GM18867 (cell line): ENCODE results near the gene CXXC5.

ENCODE experiments used
- ATAC-seq: cut with Tn5 transposase; IDR thresholded peaks from one replicate; pipeline ENCODE4 v1.9.1; 2021; ENCODE audit warnings: mild to moderate bottlenecking, moderate library complexity; ENCODE audit not compliant: unreplicated experiment

The CXXC5 gene

DNA sequence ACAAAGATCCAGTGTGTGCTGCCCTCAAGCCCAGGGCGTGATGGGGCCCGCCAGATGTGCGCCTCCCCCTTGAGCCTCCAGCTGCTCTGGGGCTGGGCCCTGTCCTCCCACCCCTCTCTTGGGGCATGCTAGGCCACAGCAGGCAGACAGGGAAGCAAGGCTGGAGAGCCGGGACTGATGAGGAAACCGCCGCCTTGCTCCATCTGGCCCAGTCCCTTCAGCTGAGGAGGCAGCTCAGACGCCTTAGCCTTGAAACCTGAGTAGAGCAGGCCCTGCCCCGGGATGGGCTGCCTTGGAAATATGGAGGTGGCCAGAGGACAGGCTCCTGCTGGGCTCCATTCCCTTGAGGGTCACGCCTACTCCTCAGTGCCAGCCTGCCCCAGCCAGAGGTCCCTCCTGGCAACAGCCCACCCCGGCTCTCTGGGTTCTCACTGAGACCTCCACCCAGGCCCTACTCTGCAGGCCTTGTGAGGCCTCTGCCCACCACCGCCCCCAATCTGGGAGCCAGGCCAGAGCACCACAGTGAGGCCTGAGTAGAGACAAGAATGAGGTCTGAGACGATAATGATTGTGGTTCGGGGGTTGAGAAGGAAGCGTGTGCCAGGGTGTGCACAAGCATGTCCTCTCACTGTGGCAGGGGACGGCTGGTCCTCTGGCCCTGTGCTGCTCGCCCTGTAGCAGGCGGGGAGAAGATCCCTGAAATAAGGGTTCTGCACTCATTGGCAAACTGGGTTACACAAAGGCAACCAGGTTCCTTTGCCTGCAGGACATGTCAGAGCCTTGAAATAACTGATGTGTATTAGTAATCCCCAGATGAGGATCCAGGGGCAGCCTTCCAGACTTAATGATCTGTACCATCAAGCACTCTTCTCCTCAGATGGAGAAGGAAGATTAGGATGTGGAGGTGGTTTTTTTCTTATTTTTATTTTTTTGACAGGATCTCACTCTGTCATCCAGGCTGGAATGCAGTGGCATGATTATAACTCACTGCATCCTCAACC, 30.9 kb downstream of the CXXC5 start:
- no peak for ATAC-seq

DNA sequence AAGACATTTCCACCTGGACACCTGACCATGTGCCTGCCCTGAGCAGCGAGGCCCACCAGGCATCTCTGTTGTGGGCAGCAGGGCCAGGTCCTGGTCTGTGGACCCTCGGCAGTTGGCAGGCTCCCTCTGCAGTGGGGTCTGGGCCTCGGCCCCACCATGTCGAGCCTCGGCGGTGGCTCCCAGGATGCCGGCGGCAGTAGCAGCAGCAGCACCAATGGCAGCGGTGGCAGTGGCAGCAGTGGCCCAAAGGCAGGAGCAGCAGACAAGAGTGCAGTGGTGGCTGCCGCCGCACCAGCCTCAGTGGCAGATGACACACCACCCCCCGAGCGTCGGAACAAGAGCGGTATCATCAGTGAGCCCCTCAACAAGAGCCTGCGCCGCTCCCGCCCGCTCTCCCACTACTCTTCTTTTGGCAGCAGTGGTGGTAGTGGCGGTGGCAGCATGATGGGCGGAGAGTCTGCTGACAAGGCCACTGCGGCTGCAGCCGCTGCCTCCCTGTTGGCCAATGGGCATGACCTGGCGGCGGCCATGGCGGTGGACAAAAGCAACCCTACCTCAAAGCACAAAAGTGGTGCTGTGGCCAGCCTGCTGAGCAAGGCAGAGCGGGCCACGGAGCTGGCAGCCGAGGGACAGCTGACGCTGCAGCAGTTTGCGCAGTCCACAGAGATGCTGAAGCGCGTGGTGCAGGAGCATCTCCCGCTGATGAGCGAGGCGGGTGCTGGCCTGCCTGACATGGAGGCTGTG, 32.4 kb downstream of the CXXC5 start:
- ATAC-seq, result no peak

DNA sequence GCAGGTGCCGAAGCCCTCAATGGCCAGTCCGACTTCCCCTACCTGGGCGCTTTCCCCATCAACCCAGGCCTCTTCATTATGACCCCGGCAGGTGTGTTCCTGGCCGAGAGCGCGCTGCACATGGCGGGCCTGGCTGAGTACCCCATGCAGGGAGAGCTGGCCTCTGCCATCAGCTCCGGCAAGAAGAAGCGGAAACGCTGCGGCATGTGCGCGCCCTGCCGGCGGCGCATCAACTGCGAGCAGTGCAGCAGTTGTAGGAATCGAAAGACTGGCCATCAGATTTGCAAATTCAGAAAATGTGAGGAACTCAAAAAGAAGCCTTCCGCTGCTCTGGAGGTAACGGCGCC, 32.9 kb downstream of the CXXC5 start:
- no peak for ATAC-seq

DNA sequence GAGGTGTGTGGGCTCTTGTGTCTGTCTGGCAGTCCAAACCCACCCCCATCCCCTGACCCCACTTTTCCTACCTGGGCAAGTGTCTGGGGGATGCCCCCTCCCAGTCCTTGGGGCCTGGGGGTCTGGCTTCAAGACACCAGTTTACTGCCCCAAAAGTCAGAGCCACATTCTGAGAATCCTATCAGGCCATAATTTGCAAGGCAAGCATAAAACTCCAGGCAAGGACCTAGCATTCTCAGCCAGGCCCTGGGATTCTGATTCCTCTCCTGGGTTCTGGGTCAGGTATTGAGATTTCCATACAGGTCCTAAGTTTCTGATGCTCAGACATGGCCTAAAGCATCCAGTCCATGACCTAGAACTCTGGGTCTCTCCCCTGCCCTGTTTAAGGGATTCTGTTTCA, 33.3 kb downstream of the CXXC5 start:
- ATAC-seq, result no peak

DNA sequence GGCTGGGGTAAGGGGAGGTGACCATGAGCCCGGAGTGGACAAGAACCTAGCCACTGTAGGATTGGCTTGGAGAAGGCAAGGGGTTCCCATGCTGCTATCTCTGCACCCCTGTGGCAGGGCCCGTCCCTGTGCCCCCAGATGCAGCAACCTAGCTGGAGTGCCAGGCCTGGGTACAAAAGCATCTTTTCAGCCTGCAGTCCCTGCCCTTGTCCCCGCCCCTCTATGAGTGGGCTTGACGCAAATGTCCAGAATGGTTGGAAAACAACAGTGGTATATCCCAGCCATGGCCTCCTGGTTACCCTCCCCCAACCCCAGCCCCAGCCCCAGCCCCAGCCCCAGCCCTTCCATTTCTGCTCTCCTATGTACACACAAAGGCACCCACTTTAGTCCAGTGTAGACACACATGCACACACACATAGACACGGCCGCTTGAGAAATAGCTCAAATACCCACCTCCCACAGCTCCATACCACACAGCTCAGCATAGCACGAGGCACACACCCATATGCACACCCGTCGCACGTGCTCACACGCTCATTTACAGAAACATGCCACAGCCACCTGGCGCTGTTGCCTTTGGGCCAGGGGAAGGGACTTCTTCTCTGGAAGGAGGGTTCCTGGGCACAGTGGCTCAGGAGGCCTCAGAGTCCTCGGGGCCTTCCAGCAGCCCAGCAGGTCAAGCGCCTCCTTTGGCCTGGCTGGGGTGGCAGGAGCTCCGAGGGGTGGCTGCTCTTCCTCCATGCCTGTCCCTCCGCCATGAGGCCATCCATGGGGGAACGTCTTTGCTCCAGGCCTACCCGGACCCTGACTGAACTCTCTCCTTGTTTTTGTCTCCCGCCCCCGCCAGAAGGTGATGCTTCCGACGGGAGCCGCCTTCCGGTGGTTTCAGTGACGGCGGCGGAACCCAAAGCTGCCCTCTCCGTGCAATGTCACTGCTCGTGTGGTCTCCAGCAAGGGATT, 34.1 kb downstream of the CXXC5 start:
- no peak for ATAC-seq

DNA sequence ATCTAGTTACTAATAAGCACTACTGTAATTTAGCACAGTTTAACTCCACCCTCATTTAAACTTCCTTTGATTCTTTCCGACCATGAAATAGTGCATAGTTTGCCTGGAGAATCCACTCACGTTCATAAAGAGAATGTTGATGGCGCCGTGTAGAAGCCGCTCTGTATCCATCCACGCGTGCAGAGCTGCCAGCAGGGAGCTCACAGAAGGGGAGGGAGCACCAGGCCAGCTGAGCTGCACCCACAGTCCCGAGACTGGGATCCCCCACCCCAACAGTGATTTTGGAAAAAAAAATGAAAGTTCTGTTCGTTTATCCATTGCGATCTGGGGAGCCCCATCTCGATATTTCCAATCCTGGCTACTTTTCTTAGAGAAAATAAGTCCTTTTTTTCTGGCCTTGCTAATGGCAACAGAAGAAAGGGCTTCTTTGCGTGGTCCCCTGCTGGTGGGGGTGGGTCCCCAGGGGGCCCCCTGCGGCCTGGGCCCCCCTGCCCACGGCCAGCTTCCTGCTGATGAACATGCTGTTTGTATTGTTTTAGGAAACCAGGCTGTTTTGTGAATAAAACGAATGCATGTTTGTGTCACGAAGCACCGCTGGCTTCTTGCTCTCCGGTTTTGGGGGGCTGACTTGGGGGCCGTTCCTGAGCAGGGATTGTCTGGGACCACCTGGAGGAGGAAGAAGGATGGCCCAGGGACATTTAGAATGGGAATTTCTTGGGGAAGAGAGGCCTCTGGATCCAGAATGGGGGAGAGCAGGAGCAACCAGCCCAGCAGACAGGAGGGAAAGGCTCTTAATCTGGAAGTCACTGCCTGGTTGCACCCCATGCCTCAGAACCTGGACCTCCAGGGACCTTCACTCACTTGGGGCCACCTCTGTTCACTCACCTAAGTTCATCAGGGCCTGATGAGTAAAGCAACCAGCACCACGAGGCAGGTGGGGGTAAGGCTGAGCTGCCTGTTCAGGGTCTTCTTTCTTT, 35.4 kb downstream of the CXXC5 start:
- ATAC-seq, result no peak

DNA sequence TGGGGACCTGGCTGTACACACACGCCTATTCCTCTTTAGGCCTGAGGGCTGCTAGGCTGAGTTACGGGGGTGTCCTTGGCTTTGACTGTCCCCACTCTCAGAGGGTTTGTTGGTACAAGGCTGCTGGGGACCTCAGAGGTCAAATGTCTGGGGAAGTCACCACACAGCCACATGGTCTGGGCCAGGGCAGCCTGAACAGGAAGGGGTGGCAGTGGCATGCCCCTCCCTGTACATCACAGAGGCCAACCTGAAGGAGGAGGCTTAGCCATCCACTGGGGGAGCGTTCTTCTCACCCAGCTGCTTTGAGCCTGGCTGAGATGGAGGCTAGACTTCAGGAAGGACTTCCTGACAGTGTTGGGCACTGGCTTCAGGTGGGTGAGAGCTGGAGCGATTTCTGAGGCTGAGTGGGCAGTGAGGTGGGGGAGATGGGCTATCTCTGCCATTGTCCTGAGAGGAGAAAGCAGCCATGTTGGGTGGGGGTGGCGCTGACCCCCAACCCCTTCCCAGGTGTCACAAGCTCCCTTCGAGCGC, 36.3 kb downstream of the CXXC5 start:
- no peak for ATAC-seq

DNA sequence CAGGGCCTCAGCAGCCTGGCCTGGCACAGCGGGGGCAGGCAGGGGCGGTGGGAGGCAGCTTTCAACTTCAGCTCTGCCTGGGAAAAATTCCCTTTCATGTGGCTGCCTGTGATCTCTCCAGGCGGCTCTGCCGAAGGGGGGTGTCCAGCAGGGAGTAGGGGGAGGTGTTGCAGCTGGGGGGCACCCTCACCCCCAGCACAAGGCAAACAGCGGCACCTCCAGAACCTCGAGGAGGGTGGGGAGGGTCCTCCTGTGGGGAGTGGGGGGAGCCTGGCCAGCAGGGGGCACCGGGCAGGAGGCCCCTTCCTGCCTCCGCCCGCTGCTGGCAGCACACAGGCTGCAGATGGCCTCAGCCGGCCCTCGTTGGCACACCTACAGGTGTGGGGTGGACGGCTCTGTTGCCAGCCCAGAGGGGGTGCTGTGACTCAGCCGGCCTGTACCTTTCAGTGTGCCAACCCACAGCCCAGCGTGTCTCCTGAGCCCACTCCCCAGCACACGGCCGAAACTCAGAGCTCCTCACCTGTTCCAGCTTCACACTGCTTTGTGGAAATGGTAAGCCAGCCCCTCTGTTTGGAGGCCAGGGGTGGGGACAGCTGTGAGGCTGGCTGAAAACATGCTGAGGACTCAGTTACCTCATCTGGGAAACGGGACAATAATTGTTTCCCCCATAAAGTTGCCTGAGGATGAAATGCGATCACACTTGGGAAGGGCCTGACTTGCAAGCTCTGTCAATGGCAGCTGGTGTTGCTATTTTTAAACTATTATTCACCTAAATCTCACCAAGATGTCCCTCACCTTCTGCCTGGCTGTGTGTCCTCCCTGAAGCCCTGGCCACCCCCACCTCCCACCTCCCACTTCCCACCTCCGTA, 37.0 kb downstream of the CXXC5 start:
- no peak for ATAC-seq

DNA sequence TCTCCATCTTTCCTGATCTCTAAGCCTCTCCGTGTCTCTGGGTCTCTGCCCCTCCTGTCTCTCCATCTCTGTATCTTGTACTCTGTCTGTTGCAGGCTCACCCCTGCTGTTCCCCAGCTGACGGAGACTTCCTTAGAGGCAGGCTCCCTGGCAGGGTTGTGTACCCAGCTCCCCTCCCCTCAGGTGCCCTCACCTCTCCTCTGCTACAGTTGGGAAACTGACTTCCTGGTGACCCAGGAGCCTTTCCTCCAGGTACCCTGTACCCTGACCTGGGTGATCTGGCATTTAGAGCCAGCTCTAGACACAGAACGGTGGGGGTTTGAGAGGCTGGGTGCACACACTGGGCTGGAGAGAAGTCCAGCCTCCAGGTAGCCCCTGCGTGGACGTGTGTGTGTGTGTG, 37.7 kb downstream of the CXXC5 start:
- ATAC-seq, result no peak

DNA sequence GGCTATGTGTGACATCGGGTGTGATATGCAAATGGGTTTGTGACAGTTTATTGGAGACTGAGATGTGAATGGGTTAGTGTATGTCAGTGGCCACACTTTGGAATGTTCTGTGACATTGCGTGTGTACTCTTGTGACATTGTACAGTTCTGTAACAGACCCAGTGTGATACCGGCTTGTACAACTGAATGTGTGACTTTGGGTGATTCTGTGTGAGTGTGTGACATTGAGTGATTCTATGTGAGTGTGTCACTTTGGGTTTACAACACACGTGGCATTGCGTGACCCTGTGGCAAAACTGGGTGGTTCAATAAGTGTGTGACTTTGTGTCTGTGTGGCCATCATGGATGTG, 38.2 kb downstream of the CXXC5 start:
- ATAC-seq, result no peak

DNA sequence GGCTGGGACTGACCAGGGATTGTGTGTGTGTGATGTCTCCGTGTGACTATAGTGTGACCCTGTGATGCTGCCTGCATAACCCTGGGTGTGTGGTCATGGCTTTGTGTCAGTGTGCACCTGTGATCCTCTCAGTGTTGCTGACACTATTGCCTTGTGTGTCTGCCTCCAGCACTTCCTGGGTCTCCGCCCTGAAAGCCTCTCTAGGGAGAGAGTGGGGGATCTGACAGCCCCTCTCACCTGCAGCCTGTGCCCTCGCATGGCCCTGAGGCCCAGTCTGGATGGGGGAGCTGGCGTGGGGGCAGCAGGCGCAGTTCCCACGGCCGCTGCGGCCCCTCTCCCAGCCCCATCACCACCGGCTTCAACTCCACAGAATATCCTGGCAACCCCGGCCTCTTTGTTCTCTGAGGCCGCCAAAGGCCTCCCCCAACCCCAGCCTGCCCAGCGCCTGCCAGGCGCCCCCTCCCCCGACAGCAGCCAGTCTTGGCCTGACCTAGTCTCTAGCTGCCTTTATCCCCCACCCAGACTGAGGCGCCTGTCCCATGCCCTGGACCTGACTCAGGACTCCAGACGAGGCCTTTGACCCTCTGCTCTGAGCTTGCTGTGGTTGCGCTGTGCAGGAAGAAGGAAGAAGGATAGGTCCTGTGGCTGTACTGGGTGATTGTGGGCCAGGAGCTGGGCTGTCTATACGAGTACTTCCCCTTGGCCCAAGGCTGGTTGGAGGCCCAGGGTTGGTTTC, 38.7 kb downstream of the CXXC5 start:
- no peak for ATAC-seq

DNA sequence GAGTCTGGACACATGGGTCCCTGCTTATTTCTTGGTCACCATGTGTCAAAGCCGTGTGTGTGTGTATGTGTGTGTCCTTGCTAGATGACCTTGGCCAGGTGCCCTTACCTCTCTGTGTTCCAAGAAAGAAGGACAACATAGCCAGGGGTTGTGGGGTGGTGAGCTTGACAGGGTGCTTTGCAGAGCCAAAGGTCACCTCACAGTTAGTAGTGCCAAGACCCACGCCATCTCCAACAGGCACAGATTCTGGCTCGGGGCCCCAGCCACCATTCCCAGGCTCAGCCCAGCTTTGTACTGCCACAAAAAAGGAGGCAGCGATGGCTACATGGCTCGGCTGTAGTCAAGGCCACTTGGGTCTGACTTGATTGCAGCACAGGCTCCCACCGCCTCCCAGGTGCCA, 39.5 kb downstream of the CXXC5 start:
- ATAC-seq, result no peak

DNA sequence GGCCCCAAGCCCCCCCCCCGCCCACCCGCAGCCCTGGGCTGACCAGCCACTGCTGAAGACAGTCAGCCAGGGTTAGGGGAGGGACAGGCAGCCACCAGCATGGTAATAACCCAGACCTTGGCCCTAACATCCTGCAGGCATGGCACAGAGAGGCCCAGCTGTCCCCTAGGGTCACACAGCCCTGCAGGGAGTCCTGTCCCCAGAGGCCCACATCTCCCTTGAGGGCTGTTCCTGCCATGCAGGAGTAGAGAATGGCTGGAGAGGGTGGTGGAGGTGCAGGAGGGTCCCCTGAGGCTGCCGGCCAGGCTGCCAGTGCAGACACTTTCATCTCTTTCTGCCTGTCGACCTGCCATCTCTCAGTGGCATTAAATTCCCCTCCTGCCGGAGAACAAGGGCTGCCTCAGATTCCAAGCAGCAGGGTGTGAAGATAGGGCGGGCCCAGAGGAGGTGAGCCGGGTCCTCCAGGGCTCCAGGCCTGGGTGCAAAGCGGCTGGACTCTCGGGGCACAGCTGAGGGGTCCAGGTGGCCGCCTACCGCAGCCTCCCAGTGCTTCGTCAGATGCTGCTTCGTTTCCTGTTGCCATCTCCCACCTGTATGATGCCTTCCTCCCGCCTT, 40.0 kb downstream of the CXXC5 start:
- no peak for ATAC-seq

DNA sequence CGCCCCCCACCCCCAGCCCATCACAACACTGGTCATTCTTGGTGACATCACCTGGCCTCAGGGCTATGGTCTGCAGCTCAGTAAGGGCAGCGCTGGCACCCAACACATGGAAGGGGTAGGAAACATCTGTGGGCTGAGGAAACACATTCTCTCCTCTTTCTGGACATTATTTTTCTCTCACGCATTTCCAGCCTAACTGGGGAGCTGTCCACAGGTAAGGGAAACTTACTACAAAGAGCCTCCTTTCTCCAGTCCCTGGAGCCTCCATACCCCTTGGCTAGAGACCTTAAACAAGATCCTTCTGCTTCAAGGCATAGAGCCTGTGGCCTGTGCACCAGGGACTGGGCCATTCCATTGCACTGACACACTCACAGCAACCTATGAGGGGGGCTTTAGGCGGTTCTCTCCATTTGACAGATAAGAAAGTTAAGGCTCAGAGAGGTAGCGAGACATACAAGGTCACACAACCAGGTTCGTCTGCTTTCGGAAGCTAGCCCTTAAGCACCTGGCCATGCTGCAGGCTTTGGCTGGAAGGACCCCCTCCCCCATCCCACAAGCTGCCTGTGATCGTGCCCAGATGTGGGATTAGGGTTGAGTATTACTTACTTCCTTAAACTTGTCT, 40.7 kb downstream of the CXXC5 start:
- no peak for ATAC-seq

DNA sequence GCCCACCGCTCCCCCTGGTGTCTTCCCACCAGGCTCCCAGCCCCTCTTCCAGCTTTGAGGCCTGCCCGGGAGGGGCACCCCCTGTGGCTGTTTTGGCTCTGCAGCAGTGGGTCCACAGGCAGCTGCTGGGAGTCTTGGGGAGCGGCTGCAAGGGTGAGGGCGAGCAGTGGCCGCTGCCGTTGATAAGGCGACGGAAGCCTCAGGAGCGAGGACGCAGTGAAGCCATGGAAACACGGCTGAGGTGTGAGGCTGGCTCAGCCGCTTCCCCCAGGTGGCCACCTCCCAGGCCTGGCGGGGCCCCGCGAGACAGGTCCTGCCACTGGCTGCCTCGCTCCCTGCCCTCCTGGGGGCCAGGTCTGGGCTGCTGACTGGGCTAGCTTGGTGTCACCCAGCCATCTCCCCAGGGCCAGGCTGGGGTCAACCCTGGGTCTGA, 41.5 kb downstream of the CXXC5 start:
- ATAC-seq, result no peak

DNA sequence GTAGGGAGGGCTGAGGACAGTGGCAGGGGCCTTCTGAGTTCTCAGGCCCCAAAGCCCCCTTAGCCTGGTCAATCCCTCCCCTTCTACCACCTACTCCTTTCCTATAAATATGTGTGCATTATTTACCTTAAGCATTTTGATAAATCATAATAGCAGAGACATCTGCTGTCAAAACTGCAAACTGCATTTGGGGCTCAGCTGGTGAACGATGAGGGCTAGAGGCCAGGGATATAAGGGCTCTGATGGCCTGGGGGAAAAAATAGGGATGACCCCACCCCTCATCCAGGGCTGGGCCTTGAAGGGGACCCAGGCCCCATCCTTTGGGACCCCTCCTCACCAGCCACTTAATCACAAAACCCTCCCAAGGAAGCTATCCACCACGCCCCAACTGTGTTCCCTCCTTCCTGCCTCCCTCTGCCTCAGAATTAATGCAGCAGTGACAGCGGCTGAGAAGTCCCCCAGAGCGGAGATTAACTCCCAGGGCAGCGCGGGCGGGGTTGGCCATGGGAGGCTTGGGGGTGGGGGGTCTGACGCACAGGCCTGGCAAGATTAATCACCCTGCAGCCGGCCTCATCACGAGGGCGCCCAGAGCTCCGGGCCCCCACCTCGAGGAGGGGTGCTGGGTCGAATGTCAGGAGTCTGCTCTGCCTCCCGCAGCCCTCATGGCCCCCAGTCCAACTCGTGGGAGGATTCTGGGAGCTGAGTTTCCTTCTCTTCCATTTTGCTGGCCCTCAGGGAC, 42.1 kb downstream of the CXXC5 start:
- ATAC-seq, result no peak
